Body of pancreas (tissue), 4 donors: ENCODE measurements around the gene TENM4. TPM values are rescaled to one million over a fixed set of nuclear protein-coding genes. Genes with fewer than 3 reads are reported as not detected.

Experiments used
- ATAC-seq: fragments of 150-250 bp; one replicate; pipeline ENCODE4 v1.9.1; 2016
- DNase-seq, 4 donors: peaks; one replicate each; pipeline ENCODE4 v3.0.0-alpha.2; 2019
- H3K27ac ChIP-seq, 4 donors: fragments of 200-600 bp; sonication (generic); 1 replicate in 3 of 4; 2 replicates in 1 of 4; pipeline versions ENCODE4 v1.5.1 to v1.6.1; 2016 to 2019; ENCODE audit warnings: mild to moderate bottlenecking in 1 of 4, mixed read lengths in 1 of 4, moderate library complexity in 1 of 4
- H3K27me3 ChIP-seq, 2 donors: fragments of 200-600 bp; sonication (generic); one replicate each; pipeline ENCODE4 v1.6.0; 2016; ENCODE audit warnings: mild to moderate bottlenecking in 1 of 2
- H3K36me3 ChIP-seq, 2 donors: fragments of 200-600 bp; sonication (generic); replicated peaks in 1 of 2; 2 replicates each; pipeline ENCODE4 v1.5.1; 2016; ENCODE audit warnings: low read depth in 2 of 2; ENCODE audit not compliant: insufficient read depth in 1 of 2
- H3K4me1 ChIP-seq: fragments of 200-600 bp; sonication (generic); one replicate; pipeline ENCODE4 v1.6.0; 2016
- H3K4me3 ChIP-seq, 2 donors: fragments of 200-600 bp; sonication (generic); 1 replicate in 1 of 2; 2 replicates in 1 of 2; pipeline ENCODE4 v1.5.1; 2016 to 2019
- H3K9me3 ChIP-seq, 3 donors: fragments of 200-600 bp; sonication (generic); 1 replicate in 2 of 3; 2 replicates in 1 of 3; pipeline ENCODE4 v1.5.1; 2016
- POLR2A ChIP-seq, 3 donors: fragments of 450-650 bp; IDR thresholded peaks; one replicate each; pipeline ENCODE4 v1.6.1; 2016; ENCODE audit warnings: antibody characterized with exemption in 3 of 3, mild to moderate bottlenecking in 2 of 3
- WGBS, 2 donors: methylation state at CpG; one replicate each; pipeline ENCODE4 v1.1.5; 2017; 5-methylcytosine and 5-hydroxymethylcytosine counted together
- intact Hi-C: fragments of 100-400 bp; cut with DNase I; formaldehyde crosslinking; loops from one replicate; pipeline ENCODE4 v1.15.1; 2023
- total RNA-seq, 2 donors: library from RNA; depleted of rRNA; stranded (reverse); fragments of >200 nt; gene quantifications; one replicate each; pipeline ENCODE4 v1.1.0, GENCODE V29; 2016
- TF ChIP-seq, protein P1 (sequence below), 7 experiments: fragments of 450-650 bp in 4 of 7; fragments of 200-600 bp in 3 of 7; sonication (generic) in 3 of 7; IDR thresholded peaks; one replicate each; pipeline ENCODE4 v1.5.1; 2016 to 2019; ENCODE audit warnings: antibody characterized with exemption in 7 of 7

TENM4 gene
- total RNA-seq, 2 donors from 2014 or later, result 0.78 to 6.6 TPM

DNA sequence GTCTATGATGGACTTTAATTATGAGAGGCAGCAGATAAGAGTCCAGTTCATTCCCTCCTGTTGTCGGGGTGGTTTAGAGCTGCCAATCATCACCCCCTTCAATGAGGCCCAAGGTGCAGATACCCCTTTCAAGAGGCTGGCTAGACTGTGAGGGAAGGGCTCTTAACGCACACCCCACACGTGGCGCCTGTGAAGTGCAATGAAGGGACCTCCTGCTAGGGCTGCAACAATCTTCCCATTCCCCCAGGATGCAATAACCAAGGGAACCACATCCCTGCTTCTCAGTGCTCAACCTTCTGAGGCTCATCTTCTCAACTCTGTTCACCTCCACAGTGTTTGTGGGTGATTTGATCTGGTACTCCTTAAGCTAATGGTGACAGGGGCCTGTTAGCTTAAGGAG is 19.0 kb downstream of the TENM4 start:
- H3K4me1 ChIP-seq, result no peaks in the 10 kb centered on the region
- H3K27ac ChIP-seq, result no peak overlapping the region
- TF ChIP-seq, protein P1, sequence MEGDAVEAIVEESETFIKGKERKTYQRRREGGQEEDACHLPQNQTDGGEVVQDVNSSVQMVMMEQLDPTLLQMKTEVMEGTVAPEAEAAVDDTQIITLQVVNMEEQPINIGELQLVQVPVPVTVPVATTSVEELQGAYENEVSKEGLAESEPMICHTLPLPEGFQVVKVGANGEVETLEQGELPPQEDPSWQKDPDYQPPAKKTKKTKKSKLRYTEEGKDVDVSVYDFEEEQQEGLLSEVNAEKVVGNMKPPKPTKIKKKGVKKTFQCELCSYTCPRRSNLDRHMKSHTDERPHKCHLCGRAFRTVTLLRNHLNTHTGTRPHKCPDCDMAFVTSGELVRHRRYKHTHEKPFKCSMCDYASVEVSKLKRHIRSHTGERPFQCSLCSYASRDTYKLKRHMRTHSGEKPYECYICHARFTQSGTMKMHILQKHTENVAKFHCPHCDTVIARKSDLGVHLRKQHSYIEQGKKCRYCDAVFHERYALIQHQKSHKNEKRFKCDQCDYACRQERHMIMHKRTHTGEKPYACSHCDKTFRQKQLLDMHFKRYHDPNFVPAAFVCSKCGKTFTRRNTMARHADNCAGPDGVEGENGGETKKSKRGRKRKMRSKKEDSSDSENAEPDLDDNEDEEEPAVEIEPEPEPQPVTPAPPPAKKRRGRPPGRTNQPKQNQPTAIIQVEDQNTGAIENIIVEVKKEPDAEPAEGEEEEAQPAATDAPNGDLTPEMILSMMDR (IDR thresholded peaks at IDR 0.05), result no peak
- no peak for TF ChIP-seq POLR2A (IDR thresholded peaks at IDR 0.05)
- 66 to 83% methylated on average over 4 of the region's 4 CpGs for WGBS, 2 donors
- DNase-seq, result no peak
- no peaks in the 10 kb centered on the region for H3K27me3 ChIP-seq
- intact Hi-C loops, result no loop called here
- no peaks in the 10 kb centered on the region for H3K36me3 ChIP-seq
- ATAC-seq, result no peak
- no peak overlapping the region for H3K4me3 ChIP-seq
- H3K9me3 ChIP-seq, result no peaks in the 10 kb centered on the region

DNA sequence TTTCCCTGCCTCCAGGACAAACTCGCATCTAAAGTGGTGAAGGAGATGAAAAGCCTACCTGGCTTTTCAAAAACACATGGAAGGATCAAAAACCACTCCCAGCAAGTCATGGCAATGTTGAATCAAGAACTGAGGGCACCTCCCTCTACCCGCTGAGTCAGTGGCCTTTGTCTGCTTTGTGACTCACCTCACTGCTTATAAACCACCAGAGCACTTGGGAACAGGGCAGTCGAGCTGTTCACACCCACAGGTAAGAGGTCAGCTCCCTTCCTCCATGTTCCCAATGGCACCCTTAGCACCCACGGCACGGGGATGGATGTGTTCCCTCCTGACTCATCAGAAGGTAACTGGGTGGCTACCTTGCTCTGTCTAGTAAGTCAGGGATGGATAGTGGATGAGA is 21.7 kb downstream of the TENM4 start:
- ATAC-seq (no peak), DNase-seq (no peak)
- no peak overlapping the region for H3K27ac ChIP-seq
- intact Hi-C loops, result no loop called here
- no peak overlapping the region for H3K4me3 ChIP-seq
- H3K27me3 ChIP-seq, result no peaks in the 10 kb centered on the region
- TF ChIP-seq, protein P1 (IDR thresholded peaks at IDR 0.05), result no peak
- WGBS, 2 donors, result 60 to 72% methylated on average over 5 of the region's 5 CpGs
- H3K9me3 ChIP-seq, result no peaks in the 10 kb centered on the region
- no peaks in the 10 kb centered on the region for H3K36me3 ChIP-seq
- peaks cover 9% of the 10 kb centered on the region for H3K4me1 ChIP-seq

DNA sequence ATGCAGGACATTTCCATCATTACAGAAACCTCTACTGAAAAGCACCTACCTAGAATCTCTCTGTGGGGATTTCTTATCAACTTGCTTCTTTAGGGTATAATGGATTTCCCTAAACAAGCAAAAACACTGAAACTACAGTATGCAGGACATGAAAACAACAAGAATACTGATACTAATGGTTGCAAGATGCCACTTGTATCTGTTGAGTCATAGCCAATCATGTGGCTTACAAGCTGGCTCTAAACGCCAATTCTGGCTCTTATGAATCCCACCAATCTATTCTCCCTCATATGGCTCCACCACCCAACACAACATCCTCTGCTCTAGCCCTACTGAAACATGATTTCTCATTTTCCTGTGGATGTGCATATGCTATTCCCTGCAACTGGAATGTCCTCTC is 22.6 kb downstream of the TENM4 start:
- Histone ChIP-seq H3K27me3 (no peaks in the 10 kb centered on the region), H3K36me3 (no peaks in the 10 kb centered on the region), H3K4me3 (no peak overlapping the region), H3K27ac (no peak overlapping the region), H3K4me1 (peaks cover 10% of the 10 kb centered on the region), H3K9me3 (no peaks in the 10 kb centered on the region)
- DNase-seq (no peak), ATAC-seq (no peak)
- 53 to 60% methylated on average over 1 of the region's 1 CpG for WGBS, 2 donors
- intact Hi-C loops, result no loop called here
- TF ChIP-seq, protein P1 (IDR thresholded peaks at IDR 0.05), result no peak
- no peak for TF ChIP-seq POLR2A (IDR thresholded peaks at IDR 0.05)

DNA sequence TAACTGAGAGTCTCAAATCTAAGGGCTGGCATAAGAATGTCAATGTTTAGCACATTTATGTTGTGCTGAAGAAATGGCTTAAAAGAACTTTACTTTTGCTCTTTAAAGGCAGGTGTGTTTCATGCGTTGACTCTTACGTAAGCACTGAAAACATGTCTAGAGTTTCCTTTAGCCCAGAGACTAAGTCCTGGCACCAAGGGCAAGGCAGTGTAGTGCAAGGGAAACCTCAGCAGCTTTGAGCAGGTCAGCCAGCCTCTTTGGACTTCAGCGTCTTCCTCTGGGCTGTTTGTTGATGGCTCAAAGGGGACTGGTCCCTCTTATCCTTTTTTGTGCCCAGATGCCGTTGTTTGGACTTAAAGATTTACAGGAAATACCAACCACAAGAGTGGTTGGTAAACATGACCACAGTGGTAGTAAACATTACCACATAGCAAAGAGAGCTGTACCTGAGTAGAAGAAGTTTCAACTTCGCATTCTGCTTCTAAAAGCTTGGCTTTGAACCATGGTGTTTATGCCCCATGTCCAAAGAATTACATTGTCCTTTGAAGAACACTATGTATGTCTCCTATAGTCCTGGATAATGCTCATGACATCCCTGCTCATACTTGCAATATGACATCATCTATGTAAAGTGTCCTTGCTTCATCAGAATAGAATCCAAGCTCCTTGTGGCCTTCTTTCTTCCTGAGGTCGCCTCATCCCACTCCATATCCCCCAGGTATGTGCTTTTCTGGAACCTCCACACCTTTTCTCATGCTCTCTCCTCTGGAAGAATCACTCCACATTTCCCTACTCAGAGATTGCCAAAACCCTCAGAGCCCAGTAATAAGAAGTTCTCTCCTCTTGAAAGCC is 23.5 kb downstream of the TENM4 start:
- Histone ChIP-seq H3K4me3 (no peak overlapping the region), H3K9me3 (no peaks in the 10 kb centered on the region), H3K27ac (no peak overlapping the region), H3K36me3 (no peaks in the 10 kb centered on the region), H3K4me1 (peaks cover 10% of the 10 kb centered on the region), H3K27me3 (no peaks in the 10 kb centered on the region)
- DNase-seq (no peak), ATAC-seq (no peak)
- TF ChIP-seq, protein P1 (IDR thresholded peaks at IDR 0.05), result no peak
- TF ChIP-seq POLR2A (IDR thresholded peaks at IDR 0.05), result no peak
- intact Hi-C loops, result no loop called here
- 78 to 79% methylated on average over 6 of the region's 6 CpGs for WGBS, 2 donors

- no peak for DNase-seq
- H3K9me3 ChIP-seq, result no peaks in the 10 kb centered on the region
- intact Hi-C loops, result no loop called here
- H3K27me3 ChIP-seq, result no peaks in the 10 kb centered on the region
- H3K4me3 ChIP-seq, result no peak overlapping the region
- TF ChIP-seq, protein P1 (IDR thresholded peaks at IDR 0.05), result no peak
- TF ChIP-seq POLR2A (IDR thresholded peaks at IDR 0.05), result no peak
- no peak overlapping the region for H3K27ac ChIP-seq
- no peak for ATAC-seq
- 89 to 94% methylated on average over 1 of the region's 1 CpG for WGBS, 2 donors
- peaks cover 10% of the 10 kb centered on the region for H3K4me1 ChIP-seq
- H3K36me3 ChIP-seq, result no peaks in the 10 kb centered on the region
Measured at GRCh38 chr11:79415912-79416311, 24.9 kb downstream of the TENM4 start.
